Dedifferentiated amniotic fluid mesenchymal stem cell (primary cell): ENCODE measurements around the gene LRRC18.

Experiments
- DNase-seq: peaks from one replicate; pipeline ENCODE4 v3.0.0-alpha.2; 2016; ENCODE audit errors: extremely low spot score

The LRRC18 gene

GRCh38 chr10:48880016-48880705 is 59.5 kb downstream of the LRRC18 start:
- DNase-seq = no peak

- DNase-seq = no peak
These were observed 60.2 kb downstream of the LRRC18 start for GRCh38 chr10:48879451-48879850.

GRCh38 chr10:48878091-48878490 is 61.5 kb downstream of the LRRC18 start:
- no peak for DNase-seq

GRCh38 chr10:48872234-48872633 is 67.4 kb downstream of the LRRC18 start:
- DNase-seq = no peak
